Liver (tissue), 9 donors: ENCODE measurements around the gene RHOH. TPM values are rescaled to one million over a fixed set of nuclear protein-coding genes. Genes with fewer than 3 reads are reported as not detected.

Source experiments
- DNase-seq: peaks from one replicate; pipeline ENCODE4 v3.0.0-alpha.2; 2017; ENCODE audit warnings: low spot score
- H3K27ac ChIP-seq, 2 donors: one replicate each; pipeline ENCODE4 v1.7.0; 2013; ENCODE audit warnings: inconsistent platforms in 2 of 2, low read length in 2 of 2, control low read depth in 1 of 2, low read depth in 1 of 2, mild to moderate bottlenecking in 1 of 2
- H3K27me3 ChIP-seq, 4 donors: one replicate each; pipeline versions ENCODE4 v1.6.1 to v1.7.0; 2013; ENCODE audit warnings: low read length in 3 of 4, inconsistent platforms in 1 of 4, mild to moderate bottlenecking in 1 of 4, moderate library complexity in 1 of 4; ENCODE audit not compliant: control insufficient read depth in 4 of 4, insufficient read depth in 4 of 4
- H3K36me3 ChIP-seq, 4 donors: one replicate each; pipeline versions ENCODE4 v1.6.1 to v1.7.0; 2013; ENCODE audit warnings: low read length in 3 of 4, mild to moderate bottlenecking in 3 of 4, low read depth in 1 of 4, moderate library complexity in 1 of 4; ENCODE audit not compliant: control insufficient read depth in 4 of 4, insufficient read depth in 3 of 4
- H3K4me1 ChIP-seq, 4 donors: one replicate each; pipeline versions ENCODE4 v1.6.1 to v1.7.0; 2013; ENCODE audit warnings: low read length in 3 of 4, mild to moderate bottlenecking in 3 of 4, moderate library complexity in 1 of 4; ENCODE audit not compliant: control insufficient read depth in 4 of 4, insufficient read depth in 4 of 4
- H3K4me3 ChIP-seq, 3 donors: one replicate each; pipeline versions ENCODE4 v1.6.1 to v1.7.0; 2013; ENCODE audit warnings: low read length in 3 of 3, control low read depth in 1 of 3, low read depth in 1 of 3, mild to moderate bottlenecking in 1 of 3
- H3K9ac ChIP-seq, 2 donors: one replicate each; pipeline ENCODE4 v1.7.0; 2013; ENCODE audit warnings: low read length in 2 of 2, mild to moderate bottlenecking in 2 of 2, moderate library complexity in 2 of 2, control low read depth in 1 of 2, low read depth in 1 of 2
- H3K9me3 ChIP-seq, 4 donors: one replicate each; pipeline versions ENCODE4 v1.6.1 to v1.7.0; 2013; ENCODE audit warnings: low read length in 3 of 4; ENCODE audit not compliant: control insufficient read depth in 4 of 4
- FOXA1 ChIP-seq: IDR thresholded peaks from 2 replicates; pipeline ENCODE4 v1.6.1; 2016; ENCODE audit warnings: antibody characterized with exemption
- FOXA2 ChIP-seq: IDR thresholded peaks from 2 replicates; pipeline ENCODE4 v1.6.1; 2016; ENCODE audit warnings: antibody characterized with exemption
- GABPA ChIP-seq, 2 donors: IDR thresholded peaks in 1 of 2; conservative IDR thresholded peaks in 1 of 2; 2 replicates each; pipeline ENCODE4 v1.6.1; 2016; ENCODE audit warnings: antibody characterized with exemption in 2 of 2, mild to moderate bottlenecking in 1 of 2, moderate library complexity in 1 of 2
- HNF4A ChIP-seq, 2 donors: conservative IDR thresholded peaks; 2 replicates each; pipeline ENCODE4 v1.6.1; 2016; ENCODE audit warnings: antibody characterized with exemption in 2 of 2, mild to moderate bottlenecking in 2 of 2
- HNF4G ChIP-seq: IDR thresholded peaks from 2 replicates; pipeline ENCODE4 v1.6.1; 2016; ENCODE audit warnings: antibody characterized with exemption
- JUND ChIP-seq, 2 donors: IDR thresholded peaks; 2 replicates each; pipeline ENCODE4 v1.6.1; 2016; ENCODE audit warnings: antibody characterized with exemption in 2 of 2
- RAD21 ChIP-seq, 2 donors: IDR thresholded peaks; 2 replicates each; pipeline ENCODE4 v1.6.1; 2016; ENCODE audit warnings: antibody characterized with exemption in 2 of 2, mild to moderate bottlenecking in 2 of 2
- RXRA ChIP-seq, 2 donors: IDR thresholded peaks; 2 replicates each; pipeline ENCODE4 v1.6.1; 2017 to 2018; ENCODE audit warnings: antibody characterized with exemption in 2 of 2, mild to moderate bottlenecking in 1 of 2
- SP1 ChIP-seq: IDR thresholded peaks from 2 replicates; pipeline ENCODE4 v1.6.1; 2018; ENCODE audit warnings: antibody characterized with exemption, mild to moderate bottlenecking
- WGBS: extraction: QIAGEN DNeasy Blood & Tissue Kit; methylation state at CpG from one replicate; pipeline ENCODE4 v1.1.7; 2013; 5-methylcytosine and 5-hydroxymethylcytosine counted together
- polyA plus RNA-seq, 2 donors: library from polyadenylated mRNA; stranded (reverse) in 1 of 2; unstranded in 1 of 2; fragments of 200-250 nt in 1 of 2; fragments of >200 nt in 1 of 2; fragmentation: Nextera tagmentation in 1 of 2; extraction: Ambion mirVana in 1 of 2; gene quantifications; one replicate each; pipeline versions ENCODE4 v1.2.1 to v1.2.3, GENCODE V29; 2013 to 2015
- total RNA-seq, 2 donors: library from RNA; depleted of rRNA; stranded (reverse); fragments of >200 nt; gene quantifications; one replicate each; pipeline ENCODE4 v1.2.3, GENCODE V29; 2014
- TF ChIP-seq, protein P1 (sequence below): IDR thresholded peaks from 2 replicates; pipeline ENCODE4 v1.6.1; 2016; ENCODE audit warnings: antibody characterized with exemption, mild to moderate bottlenecking
- TF ChIP-seq, protein P2 (sequence below): fragments of 150-350 bp; IDR thresholded peaks from 2 replicates; pipeline ENCODE4 v1.5.1; 2017; ENCODE audit warnings: improper control_type of control experiment, low read depth, low read length; ENCODE audit not compliant: missing input control
- TF ChIP-seq, protein P3 (sequence below): IDR thresholded peaks from 2 replicates; pipeline ENCODE4 v1.6.1; 2016; ENCODE audit warnings: antibody characterized with exemption
- TF ChIP-seq, protein P4 (sequence below): IDR thresholded peaks from 2 replicates; pipeline ENCODE4 v1.6.1; 2016; ENCODE audit warnings: antibody characterized with exemption
- TF ChIP-seq, protein P5 (sequence below): IDR thresholded peaks from 2 replicates; pipeline ENCODE4 v1.6.1; 2016; ENCODE audit warnings: antibody characterized with exemption
- donor health status: healthy.
- donor health status: healthy.
- donor health status: healthy.
- donor health status: healthy.
- donor health status: healthy.

Gene RHOH
- total and polyA plus RNA-seq, 4 donors, result 0.56 to 2.3 (median 1.3) TPM

DNA sequence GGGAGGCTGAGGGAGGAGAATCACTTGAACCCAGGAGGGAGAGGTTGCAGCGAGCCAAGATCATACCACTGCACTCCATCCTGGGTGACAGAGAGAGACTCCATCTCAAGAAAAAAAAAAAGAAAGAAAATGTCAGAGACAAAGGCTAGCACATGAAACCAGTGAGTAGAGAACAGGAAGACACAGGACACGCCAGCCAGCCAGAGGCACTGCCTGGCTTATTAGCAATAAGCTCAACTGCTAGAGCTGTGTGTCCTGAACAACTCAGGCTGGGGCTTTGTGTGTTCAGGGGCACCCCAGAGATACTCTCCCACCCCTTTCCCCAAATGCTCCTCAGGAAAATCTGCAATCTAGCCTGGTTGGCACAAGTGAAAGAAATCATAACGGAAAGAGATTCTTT lies 60.0 kb downstream of the RHOH start:
- Histone ChIP-seq H3K9me3 (no peaks in the 10 kb centered on the region), H3K27me3 (no peaks in the 10 kb centered on the region), H3K36me3 (no peaks in the 10 kb centered on the region), H3K9ac (no peak overlapping the region), H3K27ac (no peak overlapping the region), H3K4me1 (no peaks in the 10 kb centered on the region), H3K4me3 (no peak overlapping the region)
- DNase-seq, result no peak
- WGBS, result 95% methylated on average over 3 of the region's 3 CpGs
- TF ChIP-seq, protein P1, sequence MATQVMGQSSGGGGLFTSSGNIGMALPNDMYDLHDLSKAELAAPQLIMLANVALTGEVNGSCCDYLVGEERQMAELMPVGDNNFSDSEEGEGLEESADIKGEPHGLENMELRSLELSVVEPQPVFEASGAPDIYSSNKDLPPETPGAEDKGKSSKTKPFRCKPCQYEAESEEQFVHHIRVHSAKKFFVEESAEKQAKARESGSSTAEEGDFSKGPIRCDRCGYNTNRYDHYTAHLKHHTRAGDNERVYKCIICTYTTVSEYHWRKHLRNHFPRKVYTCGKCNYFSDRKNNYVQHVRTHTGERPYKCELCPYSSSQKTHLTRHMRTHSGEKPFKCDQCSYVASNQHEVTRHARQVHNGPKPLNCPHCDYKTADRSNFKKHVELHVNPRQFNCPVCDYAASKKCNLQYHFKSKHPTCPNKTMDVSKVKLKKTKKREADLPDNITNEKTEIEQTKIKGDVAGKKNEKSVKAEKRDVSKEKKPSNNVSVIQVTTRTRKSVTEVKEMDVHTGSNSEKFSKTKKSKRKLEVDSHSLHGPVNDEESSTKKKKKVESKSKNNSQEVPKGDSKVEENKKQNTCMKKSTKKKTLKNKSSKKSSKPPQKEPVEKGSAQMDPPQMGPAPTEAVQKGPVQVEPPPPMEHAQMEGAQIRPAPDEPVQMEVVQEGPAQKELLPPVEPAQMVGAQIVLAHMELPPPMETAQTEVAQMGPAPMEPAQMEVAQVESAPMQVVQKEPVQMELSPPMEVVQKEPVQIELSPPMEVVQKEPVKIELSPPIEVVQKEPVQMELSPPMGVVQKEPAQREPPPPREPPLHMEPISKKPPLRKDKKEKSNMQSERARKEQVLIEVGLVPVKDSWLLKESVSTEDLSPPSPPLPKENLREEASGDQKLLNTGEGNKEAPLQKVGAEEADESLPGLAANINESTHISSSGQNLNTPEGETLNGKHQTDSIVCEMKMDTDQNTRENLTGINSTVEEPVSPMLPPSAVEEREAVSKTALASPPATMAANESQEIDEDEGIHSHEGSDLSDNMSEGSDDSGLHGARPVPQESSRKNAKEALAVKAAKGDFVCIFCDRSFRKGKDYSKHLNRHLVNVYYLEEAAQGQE, result no peak
- no peak for TF ChIP-seq FOXA2
- no peak for TF ChIP-seq HNF4G
- TF ChIP-seq HNF4A (conservative IDR thresholded peaks at IDR 0.05), result no peak
- no peak for TF ChIP-seq FOXA1
- TF ChIP-seq, protein P2, sequence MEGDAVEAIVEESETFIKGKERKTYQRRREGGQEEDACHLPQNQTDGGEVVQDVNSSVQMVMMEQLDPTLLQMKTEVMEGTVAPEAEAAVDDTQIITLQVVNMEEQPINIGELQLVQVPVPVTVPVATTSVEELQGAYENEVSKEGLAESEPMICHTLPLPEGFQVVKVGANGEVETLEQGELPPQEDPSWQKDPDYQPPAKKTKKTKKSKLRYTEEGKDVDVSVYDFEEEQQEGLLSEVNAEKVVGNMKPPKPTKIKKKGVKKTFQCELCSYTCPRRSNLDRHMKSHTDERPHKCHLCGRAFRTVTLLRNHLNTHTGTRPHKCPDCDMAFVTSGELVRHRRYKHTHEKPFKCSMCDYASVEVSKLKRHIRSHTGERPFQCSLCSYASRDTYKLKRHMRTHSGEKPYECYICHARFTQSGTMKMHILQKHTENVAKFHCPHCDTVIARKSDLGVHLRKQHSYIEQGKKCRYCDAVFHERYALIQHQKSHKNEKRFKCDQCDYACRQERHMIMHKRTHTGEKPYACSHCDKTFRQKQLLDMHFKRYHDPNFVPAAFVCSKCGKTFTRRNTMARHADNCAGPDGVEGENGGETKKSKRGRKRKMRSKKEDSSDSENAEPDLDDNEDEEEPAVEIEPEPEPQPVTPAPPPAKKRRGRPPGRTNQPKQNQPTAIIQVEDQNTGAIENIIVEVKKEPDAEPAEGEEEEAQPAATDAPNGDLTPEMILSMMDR, result no peak
- TF ChIP-seq, protein P3, sequence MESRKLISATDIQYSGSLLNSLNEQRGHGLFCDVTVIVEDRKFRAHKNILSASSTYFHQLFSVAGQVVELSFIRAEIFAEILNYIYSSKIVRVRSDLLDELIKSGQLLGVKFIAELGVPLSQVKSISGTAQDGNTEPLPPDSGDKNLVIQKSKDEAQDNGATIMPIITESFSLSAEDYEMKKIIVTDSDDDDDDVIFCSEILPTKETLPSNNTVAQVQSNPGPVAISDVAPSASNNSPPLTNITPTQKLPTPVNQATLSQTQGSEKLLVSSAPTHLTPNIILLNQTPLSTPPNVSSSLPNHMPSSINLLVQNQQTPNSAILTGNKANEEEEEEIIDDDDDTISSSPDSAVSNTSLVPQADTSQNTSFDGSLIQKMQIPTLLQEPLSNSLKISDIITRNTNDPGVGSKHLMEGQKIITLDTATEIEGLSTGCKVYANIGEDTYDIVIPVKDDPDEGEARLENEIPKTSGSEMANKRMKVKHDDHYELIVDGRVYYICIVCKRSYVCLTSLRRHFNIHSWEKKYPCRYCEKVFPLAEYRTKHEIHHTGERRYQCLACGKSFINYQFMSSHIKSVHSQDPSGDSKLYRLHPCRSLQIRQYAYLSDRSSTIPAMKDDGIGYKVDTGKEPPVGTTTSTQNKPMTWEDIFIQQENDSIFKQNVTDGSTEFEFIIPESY, result no peak
- TF ChIP-seq, protein P4, sequence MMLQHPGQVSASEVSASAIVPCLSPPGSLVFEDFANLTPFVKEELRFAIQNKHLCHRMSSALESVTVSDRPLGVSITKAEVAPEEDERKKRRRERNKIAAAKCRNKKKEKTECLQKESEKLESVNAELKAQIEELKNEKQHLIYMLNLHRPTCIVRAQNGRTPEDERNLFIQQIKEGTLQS, result no peak
- TF ChIP-seq JUND (IDR thresholded peaks at IDR 0.05), result no peak
- TF ChIP-seq SP1, result no peak
- TF ChIP-seq RXRA (IDR thresholded peaks at IDR 0.05), result no peak
- no peak for TF ChIP-seq GABPA (IDR thresholded peaks at IDR 0.05 in 1 of 2, conservative IDR thresholded peaks at IDR 0.05 in 1 of 2)
- TF ChIP-seq, protein P5, sequence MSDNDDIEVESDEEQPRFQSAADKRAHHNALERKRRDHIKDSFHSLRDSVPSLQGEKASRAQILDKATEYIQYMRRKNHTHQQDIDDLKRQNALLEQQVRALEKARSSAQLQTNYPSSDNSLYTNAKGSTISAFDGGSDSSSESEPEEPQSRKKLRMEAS, result no peak

DNA sequence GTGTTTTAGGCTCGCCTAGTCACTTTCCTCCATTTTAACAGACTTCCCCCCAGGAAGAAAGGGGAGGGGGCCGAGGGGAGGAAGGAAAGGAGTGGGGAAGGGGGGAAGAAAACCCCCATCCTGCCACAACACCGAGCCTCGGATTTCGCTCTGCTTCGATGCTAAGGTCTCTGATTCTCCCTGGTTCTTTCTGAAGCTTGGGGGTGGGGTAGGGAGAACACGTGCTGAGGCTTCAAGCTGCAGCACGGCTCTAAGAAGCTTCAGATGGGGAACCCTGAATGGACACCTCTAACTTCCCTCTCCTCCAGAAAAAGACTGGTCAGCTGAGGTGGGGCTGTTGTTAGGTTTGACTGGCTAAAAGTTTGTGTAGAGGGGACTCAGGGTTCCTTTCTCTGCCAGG lies 61.8 kb downstream of the RHOH start:
- no peaks in the 10 kb centered on the region for H3K4me1 ChIP-seq
- no peak overlapping the region for H3K9ac ChIP-seq
- no peaks in the 10 kb centered on the region for H3K27me3 ChIP-seq
- no peak for TF ChIP-seq JUND (IDR thresholded peaks at IDR 0.05)
- no peak for TF ChIP-seq RAD21 (IDR thresholded peaks at IDR 0.05)
- 74% methylated on average over 8 of the region's 8 CpGs for WGBS
- H3K4me3 ChIP-seq, result no peak overlapping the region
- no peak overlapping the region for H3K27ac ChIP-seq
- no peaks in the 10 kb centered on the region for H3K9me3 ChIP-seq
- H3K36me3 ChIP-seq, result no peaks in the 10 kb centered on the region
- DNase-seq, result no peak
